Mammary epithelial cell (primary cell): ENCODE data around the gene HKDC1.

Source experiments
- EZH2 ChIP-seq: IDR thresholded peaks from 2 replicates; pipeline ENCODE4 v1.6.1; 2012; ENCODE audit warnings: low read length, inconsistent platforms, borderline replicate concordance
- TF ChIP-seq, protein P1 (sequence below), 2 donors: IDR thresholded peaks in 1 of 2; conservative IDR thresholded peaks in 1 of 2; 2 replicates each; pipeline ENCODE4 v1.5.1; 2011 to 2012; ENCODE audit warnings: inconsistent platforms in 2 of 2, low read length in 2 of 2, mild to moderate bottlenecking in 2 of 2, control low read depth in 1 of 2, low read depth in 1 of 2; ENCODE audit not compliant: insufficient read depth in 1 of 2; ENCODE audit errors: extremely low read depth in 1 of 2

GRCh38 chr10:69316313-69317059 is 96.4 kb downstream of the HKDC1 start:
- TF ChIP-seq EZH2 = no peak
- TF ChIP-seq, protein P1, sequence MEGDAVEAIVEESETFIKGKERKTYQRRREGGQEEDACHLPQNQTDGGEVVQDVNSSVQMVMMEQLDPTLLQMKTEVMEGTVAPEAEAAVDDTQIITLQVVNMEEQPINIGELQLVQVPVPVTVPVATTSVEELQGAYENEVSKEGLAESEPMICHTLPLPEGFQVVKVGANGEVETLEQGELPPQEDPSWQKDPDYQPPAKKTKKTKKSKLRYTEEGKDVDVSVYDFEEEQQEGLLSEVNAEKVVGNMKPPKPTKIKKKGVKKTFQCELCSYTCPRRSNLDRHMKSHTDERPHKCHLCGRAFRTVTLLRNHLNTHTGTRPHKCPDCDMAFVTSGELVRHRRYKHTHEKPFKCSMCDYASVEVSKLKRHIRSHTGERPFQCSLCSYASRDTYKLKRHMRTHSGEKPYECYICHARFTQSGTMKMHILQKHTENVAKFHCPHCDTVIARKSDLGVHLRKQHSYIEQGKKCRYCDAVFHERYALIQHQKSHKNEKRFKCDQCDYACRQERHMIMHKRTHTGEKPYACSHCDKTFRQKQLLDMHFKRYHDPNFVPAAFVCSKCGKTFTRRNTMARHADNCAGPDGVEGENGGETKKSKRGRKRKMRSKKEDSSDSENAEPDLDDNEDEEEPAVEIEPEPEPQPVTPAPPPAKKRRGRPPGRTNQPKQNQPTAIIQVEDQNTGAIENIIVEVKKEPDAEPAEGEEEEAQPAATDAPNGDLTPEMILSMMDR (conservative IDR thresholded peaks at IDR 0.05 in 1 of 2, IDR thresholded peaks at IDR 0.05 in 1 of 2; ENCODE audit: extremely low read depth in 1 of 2, insufficient read depth in 1 of 2, low read depth in 1 of 2, low read length in 2 of 2) = no peak
